ENCODE results near the gene TRIM40.

The TRIM40 gene

DNA sequence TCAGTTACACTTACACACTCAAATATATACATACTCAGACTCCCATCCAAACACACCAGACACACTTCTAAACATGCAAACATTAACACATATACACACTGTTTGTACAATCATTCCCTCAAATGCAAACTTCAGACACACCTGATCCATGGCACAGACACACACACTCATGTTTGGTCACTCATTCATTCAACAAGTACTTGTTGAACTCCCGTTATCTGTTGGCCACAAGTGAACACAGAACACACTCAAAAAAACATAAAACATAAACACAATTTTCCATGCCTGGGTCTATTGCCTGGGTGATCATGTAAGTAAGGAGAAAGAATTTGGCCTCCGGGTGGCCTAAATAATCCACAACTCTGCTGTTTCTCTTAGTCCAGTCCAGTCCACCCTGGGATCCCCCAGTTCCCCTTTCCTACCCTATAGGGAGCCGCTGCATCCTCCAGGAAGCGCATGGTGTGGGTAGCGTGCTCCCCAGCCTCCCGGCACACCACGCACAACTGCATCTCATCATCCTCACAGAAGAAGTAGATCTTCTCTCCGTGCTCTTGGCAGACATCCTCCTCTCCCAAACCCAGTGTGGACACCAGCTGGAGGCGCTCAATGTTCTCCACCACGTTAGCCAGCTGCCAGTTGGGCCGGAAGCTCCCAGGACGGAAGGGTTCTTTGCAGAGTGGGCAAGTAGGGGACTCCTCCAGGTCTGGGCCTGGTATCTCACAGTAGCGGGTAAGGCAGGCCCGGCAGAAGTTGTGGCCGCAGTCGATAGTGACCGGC, 24.3 kb downstream of the TRIM40 start:
- no peak for TF ChIP-seq POLR2AphosphoS5 (IDR thresholded peaks at IDR 0.05; ENCODE audit: low read depth, low read length)
- TF ChIP-seq, protein P1, sequence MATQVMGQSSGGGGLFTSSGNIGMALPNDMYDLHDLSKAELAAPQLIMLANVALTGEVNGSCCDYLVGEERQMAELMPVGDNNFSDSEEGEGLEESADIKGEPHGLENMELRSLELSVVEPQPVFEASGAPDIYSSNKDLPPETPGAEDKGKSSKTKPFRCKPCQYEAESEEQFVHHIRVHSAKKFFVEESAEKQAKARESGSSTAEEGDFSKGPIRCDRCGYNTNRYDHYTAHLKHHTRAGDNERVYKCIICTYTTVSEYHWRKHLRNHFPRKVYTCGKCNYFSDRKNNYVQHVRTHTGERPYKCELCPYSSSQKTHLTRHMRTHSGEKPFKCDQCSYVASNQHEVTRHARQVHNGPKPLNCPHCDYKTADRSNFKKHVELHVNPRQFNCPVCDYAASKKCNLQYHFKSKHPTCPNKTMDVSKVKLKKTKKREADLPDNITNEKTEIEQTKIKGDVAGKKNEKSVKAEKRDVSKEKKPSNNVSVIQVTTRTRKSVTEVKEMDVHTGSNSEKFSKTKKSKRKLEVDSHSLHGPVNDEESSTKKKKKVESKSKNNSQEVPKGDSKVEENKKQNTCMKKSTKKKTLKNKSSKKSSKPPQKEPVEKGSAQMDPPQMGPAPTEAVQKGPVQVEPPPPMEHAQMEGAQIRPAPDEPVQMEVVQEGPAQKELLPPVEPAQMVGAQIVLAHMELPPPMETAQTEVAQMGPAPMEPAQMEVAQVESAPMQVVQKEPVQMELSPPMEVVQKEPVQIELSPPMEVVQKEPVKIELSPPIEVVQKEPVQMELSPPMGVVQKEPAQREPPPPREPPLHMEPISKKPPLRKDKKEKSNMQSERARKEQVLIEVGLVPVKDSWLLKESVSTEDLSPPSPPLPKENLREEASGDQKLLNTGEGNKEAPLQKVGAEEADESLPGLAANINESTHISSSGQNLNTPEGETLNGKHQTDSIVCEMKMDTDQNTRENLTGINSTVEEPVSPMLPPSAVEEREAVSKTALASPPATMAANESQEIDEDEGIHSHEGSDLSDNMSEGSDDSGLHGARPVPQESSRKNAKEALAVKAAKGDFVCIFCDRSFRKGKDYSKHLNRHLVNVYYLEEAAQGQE (IDR thresholded peaks at IDR 0.05; ENCODE audit: insufficient read depth in 1 of 2, low read depth in 2 of 2, low read length in 2 of 2) = no peak
- TF ChIP-seq SIN3A (IDR thresholded peaks at IDR 0.05; ENCODE audit: borderline replicate concordance, insufficient read depth, low read length) = no peak
- TF ChIP-seq TAF1 (IDR thresholded peaks at IDR 0.05; ENCODE audit: borderline replicate concordance, insufficient read depth, low read length) = no peak
- no peak for TF ChIP-seq FOXP2 (optimal IDR thresholded peaks at IDR 0.05; ENCODE audit: borderline replicate concordance, extremely low read depth, extremely low read length, insufficient read depth)

DNA sequence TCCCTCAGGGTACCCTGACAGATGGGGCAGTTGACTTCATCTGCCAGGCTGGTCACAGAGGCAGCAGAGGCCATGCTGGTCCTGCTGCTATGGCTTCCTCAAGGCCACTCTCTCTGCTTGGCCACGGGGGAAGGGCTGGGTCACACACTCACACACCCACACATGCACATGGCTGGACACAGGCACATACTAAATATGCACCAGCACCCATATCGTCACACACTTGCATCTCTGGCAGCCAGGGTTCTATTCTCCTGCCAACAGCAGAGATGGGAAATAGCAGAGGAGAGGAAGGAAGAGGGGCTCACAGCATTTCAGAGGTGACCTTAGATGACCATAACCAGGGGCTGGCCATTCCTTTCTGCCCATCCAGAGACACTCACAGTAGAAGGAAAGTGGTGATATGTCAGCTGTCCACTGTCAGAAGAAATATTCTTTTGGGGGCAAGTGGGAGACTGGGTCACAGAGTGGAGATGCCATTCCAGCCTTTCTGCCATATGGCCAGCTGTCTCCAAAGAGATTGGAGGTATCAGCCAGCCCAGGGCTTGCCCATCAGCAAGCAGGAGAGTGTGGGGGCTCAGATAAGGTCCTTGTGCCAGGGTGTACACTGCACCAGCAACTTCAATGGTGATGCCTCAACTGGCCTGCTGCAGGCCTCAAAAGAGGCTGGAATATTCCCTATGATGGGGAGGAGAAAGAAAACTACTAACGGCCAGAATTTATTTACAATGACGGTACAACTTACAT, 25.0 kb downstream of the TRIM40 start, which contains the start of gene TRIM10:
Gene TRIM10, minus strand, starts transcription at position 427 of the 747 bp plus-strand sequence. Its CDS starts 353 bp downstream, at position 74.
- no peak for TF ChIP-seq TAF1 (IDR thresholded peaks at IDR 0.05; ENCODE audit: borderline replicate concordance, insufficient read depth, low read length)
- no peak for TF ChIP-seq FOXP2 (optimal IDR thresholded peaks at IDR 0.05; ENCODE audit: borderline replicate concordance, extremely low read depth, extremely low read length, insufficient read depth)
- no peak for TF ChIP-seq SIN3A (IDR thresholded peaks at IDR 0.05; ENCODE audit: borderline replicate concordance, insufficient read depth, low read length)
- no peak for TF ChIP-seq POLR2AphosphoS5 (IDR thresholded peaks at IDR 0.05; ENCODE audit: low read depth, low read length)
- TF ChIP-seq, protein P1 (IDR thresholded peaks at IDR 0.05; ENCODE audit: insufficient read depth in 1 of 2, low read depth in 2 of 2, low read length in 2 of 2) = no peak

DNA sequence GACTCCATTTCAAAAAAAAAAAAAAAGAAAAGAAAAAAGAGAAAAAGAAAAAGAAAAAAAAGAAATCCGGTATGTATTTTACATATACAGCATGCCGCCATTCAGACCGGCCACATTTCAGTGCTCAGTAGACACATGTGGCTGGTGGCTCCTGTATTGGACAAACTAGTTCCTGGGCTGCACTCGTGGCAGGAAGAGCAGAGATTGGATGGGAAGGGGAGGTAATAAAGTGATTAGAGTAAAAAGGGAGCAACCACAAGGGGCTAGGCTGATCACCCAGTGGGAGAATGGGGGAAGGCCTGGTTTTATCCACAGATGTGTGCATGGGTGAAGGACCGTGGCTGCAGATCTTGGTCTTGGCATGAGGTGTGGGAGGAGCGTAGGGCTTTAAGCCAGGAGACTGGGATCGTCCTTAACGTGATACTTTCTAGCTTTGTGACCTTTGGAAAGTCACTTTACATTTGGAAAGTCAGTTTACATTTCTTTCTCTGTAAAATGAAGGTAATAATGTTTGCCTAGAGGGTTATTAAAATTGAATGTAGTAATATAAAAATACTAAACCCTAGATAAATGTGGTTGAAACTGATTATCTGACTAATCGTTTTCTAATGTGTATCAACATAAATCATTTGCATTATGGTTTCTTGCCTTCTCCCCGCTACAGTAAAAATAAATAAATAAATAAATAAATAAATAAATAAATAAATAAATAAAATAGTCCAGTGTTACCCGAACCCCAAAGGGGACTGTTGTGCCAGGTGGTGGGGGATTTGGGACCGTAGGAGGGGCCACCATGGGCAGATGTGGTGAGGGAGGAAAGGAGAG, 26.5 kb downstream of the TRIM40 start:
- TF ChIP-seq SIN3A (IDR thresholded peaks at IDR 0.05; ENCODE audit: borderline replicate concordance, insufficient read depth, low read length) (no peak), FOXP2 (optimal IDR thresholded peaks at IDR 0.05; ENCODE audit: borderline replicate concordance, extremely low read depth, extremely low read length, insufficient read depth) (no peak), POLR2AphosphoS5 (IDR thresholded peaks at IDR 0.05; ENCODE audit: low read depth, low read length) (no peak), TAF1 (IDR thresholded peaks at IDR 0.05; ENCODE audit: borderline replicate concordance, insufficient read depth, low read length) (no peak)
- TF ChIP-seq, protein P1 (IDR thresholded peaks at IDR 0.05; ENCODE audit: insufficient read depth in 1 of 2, low read depth in 2 of 2, low read length in 2 of 2) = no peak

DNA sequence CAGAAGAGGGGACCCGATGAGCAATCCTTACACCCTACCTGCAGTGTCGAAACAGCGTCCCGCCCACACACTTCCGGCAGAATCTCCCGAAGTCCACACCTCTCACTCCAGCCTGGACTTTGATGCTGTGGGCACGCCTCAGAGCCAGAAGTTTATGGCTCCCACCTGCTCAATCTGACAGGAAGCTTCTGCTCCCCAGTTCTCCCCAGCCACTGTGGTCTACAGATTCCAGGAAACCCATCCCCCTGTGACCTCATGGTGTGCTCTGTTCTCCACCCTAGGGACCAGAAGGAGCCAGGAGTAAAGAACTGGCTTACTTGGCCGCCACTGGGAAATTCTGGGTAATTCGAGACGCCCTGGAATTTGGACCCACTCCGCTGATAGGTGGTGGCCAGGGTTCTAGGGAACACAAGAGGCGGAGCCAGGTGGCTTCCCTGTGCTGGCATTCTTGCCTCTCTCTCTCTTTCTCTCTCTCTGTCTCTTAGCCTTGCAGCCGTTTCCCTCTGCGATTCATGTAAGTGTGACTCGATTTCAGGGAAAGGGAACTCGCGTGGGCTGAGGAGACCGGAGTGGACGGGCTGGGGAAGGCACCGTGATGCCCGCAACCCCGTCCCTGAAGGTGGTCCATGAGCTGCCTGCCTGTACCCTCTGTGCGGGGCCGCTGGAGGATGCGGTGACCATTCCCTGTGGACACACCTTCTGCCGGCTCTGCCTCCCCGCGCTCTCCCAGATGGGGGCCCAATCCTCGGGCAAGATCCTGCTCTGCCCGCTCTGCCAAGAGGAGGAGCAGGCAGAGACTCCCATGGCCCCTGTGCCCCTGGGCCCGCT, 27.4 kb downstream of the TRIM40 start, which contains the start of gene TRIM15:
Gene TRIM15, plus strand, starts transcription at position 457 of the 828 bp plus-strand sequence. Its CDS starts 139 bp downstream, at position 596.
- TF ChIP-seq POLR2AphosphoS5 (IDR thresholded peaks at IDR 0.05; ENCODE audit: low read depth, low read length) (no peak), TAF1 (IDR thresholded peaks at IDR 0.05; ENCODE audit: borderline replicate concordance, insufficient read depth, low read length) (no peak), FOXP2 (optimal IDR thresholded peaks at IDR 0.05; ENCODE audit: borderline replicate concordance, extremely low read depth, extremely low read length, insufficient read depth) (no peak)
- TF ChIP-seq, protein P1 (IDR thresholded peaks at IDR 0.05; ENCODE audit: insufficient read depth in 1 of 2, low read depth in 2 of 2, low read length in 2 of 2) = no peak

Data from PFSK-1 (cell line).